ENCODE measurements around the gene SOBP. TPM values are rescaled to one million over a fixed set of nuclear protein-coding genes. Genes with fewer than 3 reads are reported as not detected.
A peak's percentile ranks its signal among the peaks of the same experiment; 100 is the strongest.

Gene SOBP
- total RNA-seq, 1 donor from 2014 or later: 16.4 TPM

- ATAC-seq (no peak), DNase-seq (ENCODE audit: missing footprints) (no peak)
- intact Hi-C loops (cut with DNase I): no loop called here
These were observed 74.7 kb downstream of the SOBP start for GRCh38 chr6:107564589-107564951.

DNA sequence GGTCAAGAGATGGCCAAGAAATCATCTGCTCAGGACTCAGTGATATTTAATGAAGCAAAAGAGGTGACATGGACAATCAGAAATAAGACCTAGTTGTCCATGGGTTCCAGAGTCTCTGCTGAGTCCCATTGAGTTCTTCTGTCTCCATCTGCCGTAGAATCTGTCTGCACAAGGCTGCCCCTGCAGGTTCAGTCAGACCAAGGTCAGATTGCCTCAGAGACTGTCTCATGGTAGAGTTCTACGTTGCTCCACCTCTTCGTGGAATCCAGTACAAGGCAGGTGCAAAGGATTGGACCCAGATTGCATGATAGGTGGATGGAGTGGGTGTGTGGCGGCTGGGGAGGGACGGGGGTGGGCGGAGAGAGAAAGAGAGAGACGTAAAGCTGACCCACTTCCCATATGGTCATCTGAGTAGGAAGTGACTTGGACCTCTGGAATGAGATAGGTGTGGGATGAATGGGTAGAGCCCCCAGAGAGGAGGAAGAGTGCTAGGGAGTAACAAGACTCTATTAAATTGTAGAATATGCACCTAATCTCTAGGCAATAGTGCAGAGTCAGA is 75.3 kb downstream of the SOBP start:
- no peak for ATAC-seq
- no peak for DNase-seq (ENCODE audit: missing footprints)
- intact Hi-C loops (cut with DNase I): no loop called here

GRCh38 chr6:107567643-107568042 is 77.7 kb downstream of the SOBP start:
- DNase-seq (ENCODE audit: missing footprints) (no peak), ATAC-seq (no peak)
- intact Hi-C loops (cut with DNase I): no loop called here

- ATAC-seq (no peak), DNase-seq (ENCODE audit: missing footprints) (no peak)
- intact Hi-C loops (cut with DNase I): no loop called here
These were observed 79.6 kb downstream of the SOBP start for GRCh38 chr6:107569473-107569872.

- ATAC-seq: no peak
- DNase-seq (ENCODE audit: missing footprints): no peak
- intact Hi-C loops (cut with DNase I): no loop called here
These were observed 81.4 kb downstream of the SOBP start for GRCh38 chr6:107571354-107571753.

DNA sequence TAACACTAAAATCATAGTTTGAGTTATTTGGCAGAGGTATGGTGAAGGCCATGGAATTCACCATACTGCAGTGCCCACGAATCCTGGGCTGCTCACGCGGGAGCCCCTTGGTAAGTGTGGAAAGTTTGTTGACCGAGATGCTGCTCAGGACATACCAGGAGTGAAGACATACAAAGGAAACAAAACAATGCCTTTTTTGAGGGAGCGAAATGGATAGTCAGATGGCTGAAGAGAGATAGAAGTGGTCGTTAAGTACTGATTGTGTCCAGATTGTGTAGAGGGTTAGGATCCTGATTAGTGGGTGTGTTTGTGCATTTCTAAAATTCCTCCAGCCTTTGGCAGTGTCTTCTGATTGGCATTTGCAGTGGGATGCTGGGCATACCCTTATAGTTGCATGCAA is 83.0 kb downstream of the SOBP start:
- DNase-seq (ENCODE audit: missing footprints) (no peak), ATAC-seq (no peak)
- intact Hi-C loops (cut with DNase I): no loop called here

DNA sequence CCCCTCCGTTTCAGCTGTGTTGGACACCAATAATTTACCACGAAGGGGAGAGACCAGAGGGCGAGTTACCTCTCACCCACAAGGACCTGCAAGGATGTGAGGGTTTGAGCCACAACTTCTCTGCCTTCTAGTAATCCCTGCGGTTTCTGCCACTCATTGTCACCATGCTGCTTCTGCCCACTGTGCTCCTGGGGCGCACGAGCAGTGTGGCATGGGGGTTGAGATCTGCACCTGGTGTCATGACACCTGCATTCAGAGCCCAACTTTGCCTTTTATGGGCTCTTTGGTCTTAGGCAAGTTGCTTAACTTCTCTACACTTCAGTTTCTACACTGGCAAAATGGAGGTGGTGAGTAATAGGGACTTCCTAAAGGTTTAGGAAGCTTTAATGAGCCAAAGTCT is 84.9 kb downstream of the SOBP start:
- DNase-seq (ENCODE audit: missing footprints) (no peak), ATAC-seq (no peak)
- intact Hi-C loops (cut with DNase I): no loop called here

DNA sequence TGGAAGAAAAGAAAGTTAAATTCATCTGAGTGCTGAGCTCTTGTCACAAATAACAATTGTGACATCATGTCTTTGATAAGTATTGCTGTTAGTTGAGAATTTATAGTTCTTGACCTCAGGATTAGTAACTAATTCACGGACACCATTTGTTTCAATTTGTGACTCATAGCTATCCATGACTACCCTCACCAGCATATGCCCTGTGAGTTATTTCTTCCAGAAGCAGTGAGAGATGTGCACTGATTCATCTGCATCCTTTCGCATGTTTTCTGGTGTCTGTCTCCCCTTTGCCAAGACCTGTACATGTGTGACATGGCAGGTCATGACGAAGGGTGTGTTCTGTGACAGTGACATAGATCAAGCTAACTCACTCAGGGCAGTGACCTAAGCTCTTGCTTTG is 86.9 kb downstream of the SOBP start:
- ATAC-seq (no peak), DNase-seq (ENCODE audit: missing footprints) (no peak)

DNA sequence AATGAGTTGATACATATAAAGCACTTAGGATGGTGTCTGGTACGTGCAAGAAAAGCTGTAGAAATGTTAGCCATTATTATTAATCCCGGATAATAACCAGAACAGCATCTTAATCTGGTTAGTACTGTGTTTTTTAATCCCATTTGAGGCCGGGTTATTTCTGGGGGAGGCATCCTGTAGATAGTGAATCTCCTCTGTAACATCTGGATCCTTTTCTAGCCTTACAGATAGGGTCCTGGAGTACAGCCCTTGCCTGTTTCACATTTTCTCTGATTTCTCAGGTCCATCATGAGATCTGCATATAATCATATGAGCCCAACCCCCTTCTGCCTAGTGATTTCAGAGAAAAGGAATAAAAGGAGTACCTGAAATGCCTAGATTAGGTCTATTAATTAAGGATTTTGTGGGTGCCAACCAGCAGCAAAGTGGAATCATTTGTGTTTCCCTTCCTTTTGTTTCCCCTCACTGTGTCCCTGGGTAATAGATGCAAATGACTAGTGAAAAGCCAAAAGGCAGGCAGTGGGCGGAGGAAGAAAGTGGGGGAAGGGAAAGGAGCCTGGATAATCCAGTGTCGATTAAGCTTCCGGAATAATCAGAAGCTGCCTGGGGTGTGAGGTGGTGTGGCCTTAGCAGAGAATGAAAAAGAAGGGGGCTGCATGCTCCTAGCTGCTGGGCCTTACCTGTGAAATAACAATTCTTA is 88.9 kb downstream of the SOBP start:
- ATAC-seq: no peak
- DNase-seq (ENCODE audit: missing footprints): no peak
- intact Hi-C loops (cut with DNase I): no loop called here

More for the DNA sequence above, 86.9 kb downstream of the SOBP start:
- intact Hi-C loops (cut with DNase I): no loop called here

GRCh38 chr6:107579456-107580056 is 89.6 kb downstream of the SOBP start:
- intact Hi-C loops (cut with DNase I): no loop called here
- DNase-seq (ENCODE audit: missing footprints): no peak
- ATAC-seq: no peak

GRCh38 chr6:107582086-107582485 is 92.2 kb downstream of the SOBP start:
- DNase-seq (ENCODE audit: missing footprints): no peak
- no peak for ATAC-seq
- intact Hi-C loops (cut with DNase I): no loop called here

GRCh38 chr6:107584726-107585125 is 94.8 kb downstream of the SOBP start:
- intact Hi-C loops (cut with DNase I): no loop called here
- no peak for ATAC-seq

GRCh38 chr6:107585815-107586435 is 96.0 kb downstream of the SOBP start:
- DNase-seq (ENCODE audit: missing footprints) (no peak), ATAC-seq (no peak)
- intact Hi-C loops (cut with DNase I): no loop called here

More at GRCh38 chr6:107584726-107585125, 94.8 kb downstream of the SOBP start:
- no peak for DNase-seq (ENCODE audit: missing footprints)

DNA sequence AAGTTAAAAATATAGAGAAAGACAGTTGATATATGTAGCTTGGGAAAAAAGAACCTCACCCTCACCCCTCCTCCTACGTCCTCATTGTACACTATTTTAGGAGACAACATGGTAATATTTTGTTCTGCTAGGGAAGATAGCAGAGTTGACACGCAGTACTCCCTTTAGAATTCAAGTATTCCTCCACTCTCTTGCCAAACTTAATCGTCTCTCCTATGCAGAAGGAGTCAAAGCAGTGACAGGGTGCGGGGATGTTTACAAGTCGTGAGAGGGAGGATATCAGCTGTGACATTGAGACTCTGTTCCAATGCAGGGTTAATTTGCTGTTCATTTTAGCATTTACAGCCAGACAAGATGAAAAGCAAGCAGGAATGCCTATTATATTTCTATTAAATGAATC is 97.5 kb downstream of the SOBP start:
- ATAC-seq (peak; percentile 73), DNase-seq (ENCODE audit: missing footprints) (no peak)
- intact Hi-C loops (cut with DNase I): no loop called here

GRCh38 chr6:107589199-107589598 is 99.3 kb downstream of the SOBP start:
- intact Hi-C loops (cut with DNase I): no loop called here

GRCh38 chr6:107589934-107590333 is 100.0 kb downstream of the SOBP start:
- intact Hi-C loops (cut with DNase I): no loop called here
- no peak for ATAC-seq
- DNase-seq (ENCODE audit: missing footprints): no peak

More at GRCh38 chr6:107589199-107589598, 99.3 kb downstream of the SOBP start:
- DNase-seq (ENCODE audit: missing footprints) (no peak), ATAC-seq (no peak)

- intact Hi-C loops (cut with DNase I): no loop called here
- ATAC-seq (no peak), DNase-seq (ENCODE audit: missing footprints) (no peak)
These were observed 100.5 kb downstream of the SOBP start for GRCh38 chr6:107590378-107590777.

GRCh38 chr6:107591346-107591745 is 101.4 kb downstream of the SOBP start:
- ATAC-seq (no peak), DNase-seq (ENCODE audit: missing footprints) (no peak)
- intact Hi-C loops (cut with DNase I): no loop called here

- ATAC-seq (no peak), DNase-seq (ENCODE audit: missing footprints) (no peak)
- intact Hi-C loops (cut with DNase I): no loop called here
These were observed 102.9 kb downstream of the SOBP start for GRCh38 chr6:107592806-107593205.

DNA sequence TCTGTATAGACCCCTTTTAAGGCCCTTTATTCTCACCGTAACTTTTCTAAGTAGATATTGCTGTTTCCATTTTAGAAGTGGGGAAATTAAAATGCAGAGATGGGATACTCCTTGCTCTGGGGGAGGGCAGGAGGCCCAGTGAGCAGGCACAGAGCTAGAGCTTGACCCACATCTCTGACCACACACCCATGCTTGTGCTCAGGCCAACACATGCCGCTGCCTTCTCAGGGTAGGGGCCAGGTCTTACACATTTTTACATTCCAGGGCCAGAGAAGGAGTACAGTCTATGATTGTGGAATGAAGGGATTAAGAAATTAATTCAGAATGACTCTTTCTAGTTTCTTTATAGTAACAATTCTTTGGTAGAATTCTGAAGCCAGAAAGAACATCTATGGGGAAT is 104.8 kb downstream of the SOBP start:
- DNase-seq (ENCODE audit: missing footprints) (no peak), ATAC-seq (peak; percentile 70)
- intact Hi-C loops (cut with DNase I): loop anchor here (5.0 kb wide), 2 partner anchors 38 to 102 kb away; partner anchors contain the start of gene SOBP
